Measurements from ENCODE around the gene RFLNA.

Gene RFLNA

GRCh38 chr12:124277394-124278241 is 17.3 kb upstream of the RFLNA start:
- H3K27me3 Mint-ChIP-seq: peaks cover 9% of the 10 kb centered on the region
- no peaks in the 10 kb centered on the region for H3K36me3 Mint-ChIP-seq
- H3K27ac Mint-ChIP-seq: no peak overlapping the region
- H3K9me3 Mint-ChIP-seq (ENCODE audit: low read depth): no peaks in the 10 kb centered on the region
- H3K4me3 Mint-ChIP-seq: no peak overlapping the region
- H3K4me1 Mint-ChIP-seq (ENCODE audit: low read depth): no peaks in the 10 kb centered on the region

GRCh38 chr12:124278389-124279101 is 16.3 kb upstream of the RFLNA start:
- Mint-ChIP-seq H3K27ac (no peak overlapping the region), H3K27me3 (peaks cover 11% of the 10 kb centered on the region), H3K4me1 (ENCODE audit: low read depth) (no peaks in the 10 kb centered on the region), H3K36me3 (no peaks in the 10 kb centered on the region), H3K4me3 (no peak overlapping the region), H3K9me3 (ENCODE audit: low read depth) (no peaks in the 10 kb centered on the region)

GRCh38 chr12:124279315-124279714 is 15.6 kb upstream of the RFLNA start:
- Mint-ChIP-seq H3K36me3 (no peaks in the 10 kb centered on the region), H3K4me3 (no peak overlapping the region), H3K9me3 (ENCODE audit: low read depth) (no peaks in the 10 kb centered on the region), H3K27ac (no peak overlapping the region), H3K4me1 (ENCODE audit: low read depth) (no peaks in the 10 kb centered on the region), H3K27me3 (peaks cover 11% of the 10 kb centered on the region)

- H3K4me1 Mint-ChIP-seq (ENCODE audit: low read depth): no peaks in the 10 kb centered on the region
- no peak overlapping the region for H3K4me3 Mint-ChIP-seq
- H3K27ac Mint-ChIP-seq: no peak overlapping the region
- H3K36me3 Mint-ChIP-seq: no peaks in the 10 kb centered on the region
- peaks cover 11% of the 10 kb centered on the region for H3K27me3 Mint-ChIP-seq
- no peaks in the 10 kb centered on the region for H3K9me3 Mint-ChIP-seq (ENCODE audit: low read depth)
These were observed 15.0 kb upstream of the RFLNA start for GRCh38 chr12:124279846-124280360.

- Mint-ChIP-seq H3K9me3 (ENCODE audit: low read depth) (no peaks in the 10 kb centered on the region), H3K4me3 (no peak overlapping the region), H3K36me3 (no peaks in the 10 kb centered on the region), H3K27ac (no peak overlapping the region), H3K4me1 (ENCODE audit: low read depth) (no peaks in the 10 kb centered on the region), H3K27me3 (peaks cover 11% of the 10 kb centered on the region)
These were observed 13.6 kb upstream of the RFLNA start for GRCh38 chr12:124281309-124281708.

GRCh38 chr12:124282287-124282686 is 12.6 kb upstream of the RFLNA start:
- no peaks in the 10 kb centered on the region for H3K4me1 Mint-ChIP-seq (ENCODE audit: low read depth)
- H3K4me3 Mint-ChIP-seq: no peak overlapping the region
- H3K36me3 Mint-ChIP-seq: no peaks in the 10 kb centered on the region
- H3K9me3 Mint-ChIP-seq (ENCODE audit: low read depth): no peaks in the 10 kb centered on the region
- no peak overlapping the region for H3K27ac Mint-ChIP-seq
- H3K27me3 Mint-ChIP-seq: peaks cover 10% of the 10 kb centered on the region

- H3K9me3 Mint-ChIP-seq (ENCODE audit: low read depth): no peaks in the 10 kb centered on the region
- no peaks in the 10 kb centered on the region for H3K36me3 Mint-ChIP-seq
These were observed 11.6 kb upstream of the RFLNA start for GRCh38 chr12:124283326-124283725.

GRCh38 chr12:124284368-124284767 is 10.5 kb upstream of the RFLNA start:
- no peaks in the 10 kb centered on the region for H3K9me3 Mint-ChIP-seq (ENCODE audit: low read depth)
- H3K36me3 Mint-ChIP-seq: no peaks in the 10 kb centered on the region
- H3K27me3 Mint-ChIP-seq: peaks cover 12% of the 10 kb centered on the region
- H3K4me3 Mint-ChIP-seq: no peak overlapping the region
- no peak overlapping the region for H3K27ac Mint-ChIP-seq
- no peaks in the 10 kb centered on the region for H3K4me1 Mint-ChIP-seq (ENCODE audit: low read depth)

More at GRCh38 chr12:124283326-124283725, 11.6 kb upstream of the RFLNA start:
- Mint-ChIP-seq H3K4me1 (ENCODE audit: low read depth) (no peaks in the 10 kb centered on the region), H3K27me3 (peaks cover 13% of the 10 kb centered on the region), H3K27ac (no peak overlapping the region), H3K4me3 (no peak overlapping the region)

- Mint-ChIP-seq H3K4me1 (ENCODE audit: low read depth) (no peaks in the 10 kb centered on the region), H3K9me3 (ENCODE audit: low read depth) (no peaks in the 10 kb centered on the region), H3K27ac (no peak overlapping the region), H3K27me3 (peaks cover 12% of the 10 kb centered on the region), H3K36me3 (no peaks in the 10 kb centered on the region), H3K4me3 (no peak overlapping the region)
These were observed 8.5 kb upstream of the RFLNA start for GRCh38 chr12:124286414-124286813.

- Mint-ChIP-seq H3K27me3 (peaks cover 9% of the 10 kb centered on the region), H3K36me3 (no peaks in the 10 kb centered on the region), H3K4me3 (no peak overlapping the region), H3K9me3 (ENCODE audit: low read depth) (no peaks in the 10 kb centered on the region), H3K27ac (no peak overlapping the region), H3K4me1 (ENCODE audit: low read depth) (no peaks in the 10 kb centered on the region)
These were observed 7.9 kb upstream of the RFLNA start for GRCh38 chr12:124286971-124287370.

GRCh38 chr12:124289634-124290600 is 5.0 kb upstream of the RFLNA start:
- Mint-ChIP-seq H3K27me3 (peaks cover 10% of the 10 kb centered on the region), H3K36me3 (no peaks in the 10 kb centered on the region), H3K9me3 (ENCODE audit: low read depth) (no peaks in the 10 kb centered on the region), H3K27ac (no peak overlapping the region), H3K4me3 (no peak overlapping the region), H3K4me1 (ENCODE audit: low read depth) (no peaks in the 10 kb centered on the region)

GRCh38 chr12:124292385-124292784 is 2.5 kb upstream of the RFLNA start:
- Mint-ChIP-seq H3K4me3 (no peak overlapping the region), H3K27me3 (peaks cover 19% of the 10 kb centered on the region), H3K36me3 (no peaks in the 10 kb centered on the region), H3K27ac (no peak overlapping the region), H3K9me3 (ENCODE audit: low read depth) (no peaks in the 10 kb centered on the region), H3K4me1 (ENCODE audit: low read depth) (peaks cover 7% of the 10 kb centered on the region)

GRCh38 chr12:124293286-124294003 is 1.4 kb upstream of the RFLNA start:
- no peak overlapping the region for H3K27ac Mint-ChIP-seq
- peaks cover 7% of the 10 kb centered on the region for H3K4me1 Mint-ChIP-seq (ENCODE audit: low read depth)
- H3K4me3 Mint-ChIP-seq: no peak overlapping the region
- no peaks in the 10 kb centered on the region for H3K36me3 Mint-ChIP-seq
- peaks cover 16% of the 10 kb centered on the region for H3K27me3 Mint-ChIP-seq
- H3K9me3 Mint-ChIP-seq (ENCODE audit: low read depth): no peaks in the 10 kb centered on the region

GRCh38 chr12:124295431-124296058 is 652 bp downstream of the RFLNA start:
- H3K9me3 Mint-ChIP-seq (ENCODE audit: low read depth): no peaks in the 10 kb centered on the region
- H3K27ac Mint-ChIP-seq: no peak overlapping the region
- H3K4me3 Mint-ChIP-seq: no peak overlapping the region
- H3K36me3 Mint-ChIP-seq: no peaks in the 10 kb centered on the region
- H3K4me1 Mint-ChIP-seq (ENCODE audit: low read depth): peaks cover 7% of the 10 kb centered on the region
- H3K27me3 Mint-ChIP-seq: peaks cover 17% of the 10 kb centered on the region

Data from activated naive CD8-positive, alpha-beta T cell (primary cell).